GM12878 (cell line): ENCODE data around the gene FAM151A. TPM values are rescaled to one million over a fixed set of nuclear protein-coding genes. Genes with fewer than 3 reads are reported as not detected.

Experiments used
- ATAC-seq: fragments of 200-7000 bp; cut with Tn5 transposase; 3 replicates; pipeline ENCODE4 v1.9.1; 2020; ENCODE audit warnings: mild to moderate bottlenecking, moderate library complexity
- BruUV-seq: library from RNA; stranded (reverse); fragments of 400-500 nt; replicated peaks from 2 replicates; lab custom pipeline; 2021; lab: Mats Ljungman, UMichigan
- CTCF ChIA-PET: fragments of 300-600 bp; sonication (Branson Sonifier 250); formaldehyde crosslinking; extraction: SDS; loops from one replicate; lab custom pipeline; 2021; ENCODE audit warnings: inconsistent platforms; lab: Yijun Ruan, JAX
- POLR2A ChIA-PET: fragments of 350-600 bp; formaldehyde crosslinking; extraction: SDS; loops from one replicate; lab custom pipeline; 2021; ENCODE audit warnings: inconsistent platforms; lab: Charles Lee
- RAD21 ChIA-PET: fragments of 300-600 bp; sonication (Branson Sonifier 250); formaldehyde crosslinking; loops from one replicate; lab custom pipeline; 2023; ENCODE audit warnings: antibody characterized with exemption; ENCODE audit not compliant: unreplicated experiment; lab: Charles Lee
- SMC1A ChIA-PET: fragments of 300-600 bp; sonication (Branson Sonifier 250); formaldehyde crosslinking; loops from one replicate; lab custom pipeline; 2023; ENCODE audit not compliant: unreplicated experiment, uncharacterized antibody; lab: Charles Lee
- DNase-seq: peaks from one replicate; pipeline ENCODE4 v3.0.0-alpha.2; 2011; ENCODE audit warnings: low read depth, low spot score
- FAIRE-seq: peaks from 3 replicates; lab custom pipeline; 2011; peaks lifted over from hg19 to GRCh38; lab: Jason Lieb, UNC
- H2AFZ ChIP-seq: 2 replicates; pipeline ENCODE4 v1.6.0; 2011; ENCODE audit warnings: low read depth, low read length, control low read depth; ENCODE audit not compliant: control insufficient read depth
- H3K27ac ChIP-seq: 2 replicates; pipeline ENCODE4 v1.5.1; 2011; ENCODE audit warnings: control low read depth; ENCODE audit not compliant: control insufficient read depth, insufficient read depth
- H3K27me3 ChIP-seq, 2 experiments: replicated peaks in 1 of 2; 2 replicates each; pipeline versions ENCODE4 v1.6.0 to v1.6.1; 2011; ENCODE audit warnings: low read length in 1 of 2; ENCODE audit not compliant: control insufficient read depth in 2 of 2, insufficient read depth in 2 of 2
- H3K36me3 ChIP-seq, 2 experiments: 2 replicates each; pipeline ENCODE4 v1.5.1; 2011; ENCODE audit warnings: low read length in 1 of 2; ENCODE audit not compliant: control insufficient read depth in 2 of 2, insufficient read depth in 2 of 2
- H3K4me1 ChIP-seq: 2 replicates; pipeline ENCODE4 v1.6.1; 2011; ENCODE audit warnings: mild to moderate bottlenecking, low read length, moderate library complexity, mixed read lengths; ENCODE audit not compliant: control insufficient read depth, insufficient read depth
- H3K4me2 ChIP-seq: 2 replicates; pipeline ENCODE4 v1.6.0; 2011; ENCODE audit warnings: control low read depth; ENCODE audit not compliant: control insufficient read depth, insufficient read depth
- H3K4me3 ChIP-seq: fragments of 200-600 bp; sonication (generic); 2 replicates; pipeline ENCODE4 v1.5.1; 2016
- H3K79me2 ChIP-seq: 2 replicates; pipeline ENCODE4 v1.6.0; 2011; ENCODE audit warnings: low read length; ENCODE audit not compliant: control insufficient read depth, insufficient read depth
- H3K9ac ChIP-seq: 2 replicates; pipeline ENCODE4 v1.8.0; 2011; ENCODE audit warnings: low read length, control low read depth, mixed read lengths; ENCODE audit not compliant: control insufficient read depth, insufficient read depth
- H3K9me3 ChIP-seq: replicated peaks from 3 replicates; pipeline ENCODE4 v1.5.1; 2011; ENCODE audit warnings: mild to moderate bottlenecking, low read length; ENCODE audit not compliant: control insufficient read depth, insufficient read depth
- H4K20me1 ChIP-seq: 2 replicates; pipeline ENCODE4 v1.6.0; 2011; ENCODE audit not compliant: control insufficient read depth, insufficient read depth
- BRCA1 ChIP-seq: IDR thresholded peaks from 2 replicates; pipeline ENCODE4 v1.6.1; 2011; ENCODE audit warnings: low read depth, low read length, improper control_type of control experiment
- CBFB ChIP-seq: IDR thresholded peaks from 2 replicates; pipeline ENCODE4 v1.6.1; 2016; ENCODE audit warnings: antibody characterized with exemption, low read depth
- CREB1 ChIP-seq: IDR thresholded peaks from 2 replicates; pipeline ENCODE4 v1.6.1; 2012; ENCODE audit warnings: low read depth, mild to moderate bottlenecking, inconsistent platforms
- POLR2A ChIP-seq: IDR thresholded peaks from 2 replicates; pipeline ENCODE4 v1.6.1; 2011; ENCODE audit warnings: low read depth, mild to moderate bottlenecking, low read length
- SIX5 ChIP-seq: IDR thresholded peaks from 2 replicates; pipeline ENCODE4 v1.6.1; 2011; ENCODE audit warnings: mild to moderate bottlenecking, low read depth, low read length, moderate library complexity; ENCODE audit not compliant: severe bottlenecking
- SMAD5 ChIP-seq: IDR thresholded peaks from 2 replicates; pipeline ENCODE4 v1.6.1; 2016; ENCODE audit warnings: antibody characterized with exemption, low read depth
- ZNF622 ChIP-seq: fragments of 450-650 bp; IDR thresholded peaks from 2 replicates; pipeline ENCODE4 v1.6.1; 2017; ENCODE audit warnings: mild to moderate bottlenecking, inconsistent platforms
- WGBS: methylation state at CpG from one replicate; pipeline ENCODE4 v1.1.6; 2016; ENCODE audit warnings: low lambda C conversion rate; ENCODE audit not compliant: insufficient replicate concordance, insufficient coverage; ENCODE audit errors: missing lambda C conversion rate; 5-methylcytosine and 5-hydroxymethylcytosine counted together
- in situ Hi-C: fragments of 300-500 bp; cut with MboI; formaldehyde crosslinking; loops from 9 replicates; pipeline ENCODE4 v1.14.3; 2018; ENCODE audit warnings: mixed read lengths
- intact Hi-C: fragments of 100-400 bp; cut with micrococcal nuclease; formaldehyde crosslinking; loops from one replicate; pipeline ENCODE4 v1.14.2; 2022; ENCODE audit not compliant: unreplicated experiment
- polyA plus RNA-seq, 11 experiments: library from polyadenylated mRNA; depleted of rRNA in 4 of 11; unstranded in 6 of 11; stranded (reverse) in 5 of 11; fragments of >200 nt; fragmentation: Nextera tagmentation in 4 of 11; fragmentation: Illumina TruSeq in 1 of 11; extraction: Ambion mirVana in 4 of 11; extraction: Trizol in 1 of 11; gene quantifications; 1 replicate in 1 of 11; 2 replicates in 10 of 11; pipeline versions ENCODE4 v1.2.1 to v1.2.3, GENCODE V29; 2011 to 2016; ENCODE audit warnings: inconsistent platforms in 2 of 11, missing spikeins in 2 of 11, low read depth in 1 of 11
- total RNA-seq, 4 experiments: library from RNA; depleted of rRNA in 3 of 4; stranded (reverse); fragments of >200 nt in 3 of 4; fragmentation: Illumina TruSeq in 1 of 4; extraction: Trizol in 1 of 4; gene quantifications; 2 replicates each; pipeline versions ENCODE4 v1.2.1 to v1.2.3, GENCODE V29; 2013 to 2021

The FAM151A gene
- total and polyA plus RNA-seq, 10 of the 15 experiments (the other 5 are each of a cell fraction or from before 2014, with no cell fraction given): 0.09 to 0.34 (median 0.14) TPM; not detected in 5

- ChIA-PET CTCF (no interaction called here), POLR2A (no interaction called here), SMC1A (no interaction called here), RAD21 (no interaction called here)
- FAIRE-seq (no peak), DNase-seq (no peak), ATAC-seq (no peak)
- intact Hi-C loops: no loop called here
- H3K4me1 ChIP-seq: peaks cover 10% of the 10 kb centered on the region
- H3K4me2 ChIP-seq: no peak overlapping the region
- H4K20me1 ChIP-seq: no peaks in the 10 kb centered on the region
- no peak overlapping the region for H2AFZ ChIP-seq
- TF ChIP-seq BRCA1: no peak
- no peak for TF ChIP-seq CREB1
- no peak for TF ChIP-seq SIX5
- TF ChIP-seq SMAD5: no peak
- no peak for TF ChIP-seq ZNF622
- TF ChIP-seq POLR2A: no peak
- no peak overlapping the region for H3K4me3 ChIP-seq
- no peaks in the 10 kb centered on the region for H3K27me3 ChIP-seq
- no peaks in the 10 kb centered on the region for H3K36me3 ChIP-seq
- H3K79me2 ChIP-seq: no peaks in the 10 kb centered on the region
- H3K9ac ChIP-seq: no peak overlapping the region
- in situ Hi-C loops: no loop called here
- H3K27ac ChIP-seq: no peak overlapping the region
- no peaks in the 10 kb centered on the region for H3K9me3 ChIP-seq
- WGBS: 24% methylated on average over 8 of the region's 8 CpGs
- BruUV-seq: no TSS peak
Observed at GRCh38 chr1:54624466-54625464, 1.4 kb upstream of the FAM151A start.

- ChIA-PET RAD21 (no interaction called here), CTCF (no interaction called here), POLR2A (no interaction called here), SMC1A (no interaction called here)
- ATAC-seq (no peak), DNase-seq (no peak), FAIRE-seq (no peak)
- H3K4me2 ChIP-seq: no peak overlapping the region
- 60% methylated on average over 8 of the region's 8 CpGs for WGBS
- H3K4me3 ChIP-seq: no peak overlapping the region
- TF ChIP-seq CBFB: no peak
- no peak overlapping the region for H3K27ac ChIP-seq
- peaks cover 10% of the 10 kb centered on the region for H3K4me1 ChIP-seq
- no peaks in the 10 kb centered on the region for H4K20me1 ChIP-seq
- in situ Hi-C loops: no loop called here
- no peaks in the 10 kb centered on the region for H3K79me2 ChIP-seq
- no peak overlapping the region for H2AFZ ChIP-seq
- no peak overlapping the region for H3K9ac ChIP-seq
- BruUV-seq: no TSS peak
- H3K36me3 ChIP-seq: no peaks in the 10 kb centered on the region
- intact Hi-C loops: no loop called here
- no peaks in the 10 kb centered on the region for H3K9me3 ChIP-seq
- no peaks in the 10 kb centered on the region for H3K27me3 ChIP-seq
Observed at GRCh38 chr1:54619749-54620148, 3.6 kb downstream of the FAM151A start.
